GM21619 (cell line): ENCODE data around the gene LARP4B.

ENCODE experiments used
- ATAC-seq: cut with Tn5 transposase; IDR thresholded peaks from one replicate; pipeline ENCODE4 v1.9.1; 2021; ENCODE audit not compliant: unreplicated experiment

Gene LARP4B

DNA sequence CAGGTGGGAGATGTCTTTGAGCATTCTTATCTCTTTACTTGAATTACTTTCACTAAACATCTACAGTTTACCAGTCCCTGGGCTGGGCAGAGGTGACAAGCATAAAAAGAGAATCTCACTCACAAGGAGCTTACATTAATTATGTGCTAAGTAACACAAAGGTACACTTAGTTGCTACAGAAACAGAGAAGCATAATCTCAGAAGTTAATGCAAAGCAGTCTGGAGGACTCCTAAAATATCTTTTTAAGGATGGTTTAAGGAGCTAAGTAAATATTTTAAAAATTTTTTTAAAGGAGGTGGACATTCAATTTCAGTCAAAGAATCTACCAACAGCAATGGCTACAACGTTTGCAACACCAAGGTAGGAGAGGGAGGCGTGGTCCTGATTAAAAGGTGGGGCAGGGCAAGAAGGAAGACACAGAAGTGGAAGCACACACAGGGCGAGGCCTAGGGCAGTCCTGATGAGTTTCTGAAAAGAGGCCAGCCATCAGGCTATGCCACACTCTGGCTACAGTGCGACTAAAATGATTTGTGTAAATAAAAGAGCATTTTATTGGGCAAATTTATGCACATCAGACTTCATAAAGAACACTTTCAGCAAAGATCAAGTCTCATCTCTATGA lies 5.3 kb downstream of the LARP4B start:
- no peak for ATAC-seq

DNA sequence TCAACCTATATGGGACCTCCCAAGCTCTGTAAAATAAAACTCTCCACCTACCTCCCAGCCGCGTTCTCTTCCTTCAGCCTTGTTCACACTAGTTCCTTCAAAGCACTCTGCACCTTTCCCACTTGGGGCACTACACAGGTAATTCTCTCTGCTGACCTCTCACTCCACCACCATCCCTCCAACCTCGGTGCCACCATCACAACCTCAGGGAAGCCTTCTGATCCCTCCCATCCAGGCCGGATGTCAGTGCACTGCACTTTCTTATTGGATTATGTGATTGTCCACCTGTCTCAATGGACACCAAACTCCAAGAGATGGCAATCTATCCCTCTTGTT lies 7.0 kb downstream of the LARP4B start:
- no peak for ATAC-seq

DNA sequence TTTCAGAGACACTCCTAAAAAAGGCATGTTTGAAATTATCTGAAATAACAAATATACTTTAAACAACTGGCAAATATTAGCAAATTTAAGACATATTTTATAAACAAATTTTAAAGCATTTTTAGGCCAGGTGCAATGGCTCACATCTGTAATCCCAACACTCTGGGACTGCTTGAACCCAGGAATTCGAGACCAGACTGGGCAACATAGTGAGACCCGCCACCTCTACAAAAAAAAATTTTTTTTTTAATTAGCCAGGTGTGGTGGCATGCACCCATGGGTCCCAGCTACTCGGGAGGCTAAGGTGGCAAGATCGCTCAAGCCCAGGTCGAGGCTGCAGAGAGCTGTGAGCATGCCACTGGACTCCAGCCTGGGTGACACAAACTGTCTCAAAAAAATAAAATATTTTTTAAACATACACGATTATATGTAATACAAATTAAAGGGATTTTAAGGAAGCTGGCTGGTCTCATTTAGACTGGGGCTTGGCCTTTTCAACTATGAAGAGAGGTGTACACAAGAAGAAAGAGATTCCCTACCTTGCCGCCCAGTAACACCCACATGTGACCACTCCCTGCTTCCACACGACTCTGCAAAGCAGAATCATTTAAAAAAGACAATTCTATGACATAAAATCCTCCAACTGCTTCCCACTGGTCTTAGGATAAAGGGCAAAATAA lies 7.5 kb downstream of the LARP4B start:
- ATAC-seq, result no peak

DNA sequence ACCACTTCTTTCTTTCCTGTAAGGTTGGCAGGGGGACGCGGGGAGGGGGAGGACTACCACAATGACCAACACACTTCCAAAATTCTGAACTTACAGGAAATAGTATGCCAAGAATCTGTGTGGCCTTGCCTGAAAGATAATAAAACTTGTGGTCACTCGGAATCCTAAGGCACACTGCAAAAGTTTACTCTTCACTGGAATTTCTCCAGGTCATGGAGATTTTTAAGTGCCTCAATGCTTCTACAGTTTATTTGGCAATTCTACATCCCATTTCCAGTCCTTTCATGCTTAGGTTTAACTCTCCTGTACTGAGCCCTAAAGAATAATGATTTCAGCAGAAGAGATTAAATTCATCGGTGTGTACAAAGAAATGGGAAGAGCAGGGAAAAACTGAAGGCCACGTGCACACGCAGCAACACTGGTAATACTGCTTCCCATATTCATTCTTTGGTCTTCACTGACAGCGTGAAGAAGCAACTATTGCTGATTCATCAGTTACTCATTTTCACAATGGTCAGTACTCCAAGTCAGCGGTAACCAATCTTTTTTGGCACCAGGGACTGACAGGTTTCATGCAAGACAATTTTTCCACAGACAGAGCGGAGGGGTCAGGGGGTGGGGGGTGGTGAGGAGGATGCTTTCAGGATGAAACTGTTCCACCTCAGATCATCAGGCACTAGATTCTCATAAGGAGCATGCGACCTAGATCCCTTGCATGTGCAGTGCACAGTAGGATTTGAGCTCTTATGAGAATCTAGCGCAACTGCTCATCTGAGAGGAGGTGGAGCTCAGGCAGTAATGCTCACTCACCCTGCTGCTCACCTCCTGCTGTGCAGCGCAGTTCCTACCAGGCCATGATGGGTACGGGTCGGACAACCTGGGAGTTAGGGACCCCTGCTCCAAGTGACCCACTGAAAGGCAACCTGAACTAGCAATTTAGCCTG lies 9.8 kb downstream of the LARP4B start:
- no peak for ATAC-seq

DNA sequence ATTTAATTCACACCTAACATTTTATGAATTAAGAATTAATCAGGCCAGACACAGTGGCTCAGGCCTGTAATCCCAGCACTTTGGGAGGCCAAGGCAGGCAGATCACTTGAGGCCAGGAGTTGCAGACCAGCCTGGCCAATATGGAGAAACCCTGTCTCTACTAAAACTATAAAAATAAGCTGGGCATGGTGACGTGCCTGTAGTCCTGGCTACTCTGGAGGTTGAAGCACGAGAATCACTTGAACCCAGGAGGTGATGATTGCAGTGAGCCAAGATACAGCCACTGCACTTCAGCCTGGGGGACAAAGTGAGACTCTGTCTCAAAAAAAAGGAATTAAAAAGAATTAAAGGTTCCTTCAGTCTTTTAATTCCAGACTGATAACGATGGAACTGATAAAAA lies 11.1 kb downstream of the LARP4B start:
- ATAC-seq, result no peak

DNA sequence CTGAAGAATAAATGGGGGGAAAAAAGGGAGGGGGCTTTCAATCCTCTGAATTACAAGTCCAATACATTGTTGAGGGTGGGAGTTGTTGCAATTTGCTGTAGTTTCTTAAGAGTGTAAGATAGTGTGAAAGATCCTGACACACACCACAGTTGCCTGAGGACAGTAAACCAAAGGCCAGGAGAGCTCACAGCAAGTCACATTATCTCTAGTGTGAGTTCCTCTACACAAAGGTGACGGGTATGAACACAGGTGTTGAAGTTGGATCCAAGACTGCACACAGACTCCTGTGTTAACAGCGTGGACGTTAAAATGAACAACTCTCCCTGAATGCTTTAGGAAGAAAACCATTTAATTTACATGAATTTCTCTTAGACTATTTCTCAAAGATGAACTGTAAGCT lies 12.0 kb downstream of the LARP4B start:
- no peak for ATAC-seq

DNA sequence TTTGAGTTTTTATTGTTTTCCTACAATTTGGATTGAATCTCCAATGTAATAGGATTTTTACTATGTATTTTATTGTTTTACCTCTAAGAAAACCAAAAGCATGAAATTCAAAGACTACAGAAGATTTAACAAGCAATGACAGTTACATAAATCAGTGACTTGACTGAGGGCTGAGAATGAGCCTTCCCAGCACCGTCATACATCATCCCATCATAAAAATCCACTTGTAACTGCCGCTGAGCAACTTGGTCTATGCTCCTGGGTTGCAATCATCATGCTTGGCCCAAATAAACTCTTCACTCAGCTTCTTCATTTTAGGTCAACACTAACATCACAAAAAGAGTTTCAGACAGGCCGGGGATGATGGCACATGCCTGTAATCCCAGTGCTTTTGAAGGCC lies 13.5 kb downstream of the LARP4B start:
- no peak for ATAC-seq

DNA sequence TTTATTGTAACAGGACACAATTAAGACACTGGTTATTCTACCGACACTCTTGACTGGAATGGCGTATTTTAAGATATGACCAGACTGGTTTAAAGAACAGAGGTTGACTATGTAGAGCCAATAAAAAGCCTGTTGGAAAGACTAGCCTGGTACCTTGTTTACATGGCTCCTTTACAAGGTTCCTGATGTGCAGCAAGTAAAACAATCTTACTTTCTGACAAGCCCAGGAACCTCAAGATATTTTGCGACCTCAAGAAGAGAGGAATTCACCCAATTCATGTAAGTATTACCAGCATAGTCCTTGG lies 14.1 kb downstream of the LARP4B start:
- no peak for ATAC-seq

DNA sequence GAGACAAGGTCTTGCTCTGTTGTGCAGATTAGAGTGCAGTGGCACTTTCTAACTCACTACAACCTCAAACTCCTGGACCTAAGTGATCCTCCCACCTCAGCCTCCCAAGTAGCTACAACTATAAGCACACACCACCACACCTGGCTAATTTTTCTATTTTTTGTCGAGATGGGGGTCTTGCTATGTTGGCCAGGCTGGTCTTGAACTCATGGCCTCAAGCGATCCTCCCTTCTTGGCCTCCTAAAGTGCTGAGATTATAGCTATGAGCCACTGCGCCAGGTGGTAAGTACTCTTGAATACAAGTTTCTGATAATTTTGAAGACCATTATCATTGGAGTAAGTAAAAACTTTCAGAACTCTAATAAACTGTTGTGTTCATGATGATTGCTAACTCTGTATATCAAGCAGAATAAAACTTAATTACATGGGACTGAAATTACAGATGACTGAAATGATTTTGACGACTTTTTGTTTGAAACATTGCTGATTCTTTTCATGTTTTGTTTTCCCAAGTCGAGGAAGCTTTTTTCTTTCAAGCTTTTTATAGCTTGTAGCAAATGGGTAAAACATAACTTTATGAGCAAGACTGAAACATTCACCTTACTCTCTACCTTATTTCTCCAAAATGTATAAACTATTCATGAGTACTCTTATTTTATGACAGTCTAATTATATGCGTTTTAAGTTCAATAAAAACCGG lies 14.6 kb downstream of the LARP4B start:
- ATAC-seq, result no peak

DNA sequence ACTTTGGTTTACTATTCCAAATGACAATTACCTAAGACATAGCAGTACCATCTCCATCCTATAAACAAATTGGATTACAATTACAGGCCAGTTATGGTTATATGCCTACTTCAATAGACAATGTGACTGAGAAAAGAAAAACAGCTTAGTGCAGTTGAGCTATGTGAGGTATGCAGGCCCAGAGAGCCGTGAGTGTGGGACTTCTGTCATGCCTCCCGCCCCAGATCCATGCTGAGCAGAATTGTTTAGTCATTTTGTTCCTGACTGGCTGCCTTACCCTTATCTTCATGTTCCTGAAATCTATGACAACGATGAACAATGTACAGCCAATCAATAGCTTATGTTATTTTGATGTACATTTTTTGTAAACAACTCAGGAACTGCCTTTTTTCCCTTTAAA lies 21.7 kb downstream of the LARP4B start:
- no peak for ATAC-seq

DNA sequence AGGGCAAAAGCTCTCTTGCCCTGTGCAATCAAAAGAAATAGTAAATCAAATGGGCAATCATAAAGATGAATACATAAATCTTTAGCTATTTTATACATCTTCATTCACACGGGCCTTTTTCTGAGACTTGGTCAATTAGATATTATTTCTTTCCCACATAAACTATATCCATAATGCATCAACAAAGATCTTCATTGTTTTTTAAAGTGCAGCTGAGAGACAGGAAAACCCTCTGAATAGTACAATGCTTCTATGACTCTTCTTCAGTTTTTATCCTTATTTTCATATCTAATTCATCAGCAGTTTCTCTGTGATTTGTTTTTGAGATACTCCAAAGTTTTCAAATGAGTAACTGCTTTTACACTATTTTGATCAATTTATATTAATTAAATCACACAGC lies 25.5 kb downstream of the LARP4B start:
- no peak for ATAC-seq

DNA sequence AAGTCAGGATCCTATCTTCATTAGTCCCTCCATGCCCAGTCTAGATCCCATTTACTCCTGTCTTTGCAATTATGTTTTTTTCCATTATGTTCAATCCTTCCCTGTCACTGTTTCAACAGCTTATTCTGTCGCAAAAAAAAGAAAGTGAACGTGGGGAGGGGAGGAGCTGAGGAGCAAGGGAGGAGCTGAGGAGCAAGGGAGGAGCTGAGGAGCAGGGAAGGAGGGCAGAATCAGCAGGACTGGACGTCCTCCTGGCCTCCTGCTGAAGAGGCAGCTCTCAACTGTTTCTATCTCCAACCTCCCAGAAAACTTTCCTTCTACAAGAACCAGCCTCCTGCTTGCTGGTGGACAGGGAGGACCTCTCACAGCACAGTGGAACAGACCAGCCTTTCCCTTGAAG lies 26.0 kb downstream of the LARP4B start:
- no peak for ATAC-seq

DNA sequence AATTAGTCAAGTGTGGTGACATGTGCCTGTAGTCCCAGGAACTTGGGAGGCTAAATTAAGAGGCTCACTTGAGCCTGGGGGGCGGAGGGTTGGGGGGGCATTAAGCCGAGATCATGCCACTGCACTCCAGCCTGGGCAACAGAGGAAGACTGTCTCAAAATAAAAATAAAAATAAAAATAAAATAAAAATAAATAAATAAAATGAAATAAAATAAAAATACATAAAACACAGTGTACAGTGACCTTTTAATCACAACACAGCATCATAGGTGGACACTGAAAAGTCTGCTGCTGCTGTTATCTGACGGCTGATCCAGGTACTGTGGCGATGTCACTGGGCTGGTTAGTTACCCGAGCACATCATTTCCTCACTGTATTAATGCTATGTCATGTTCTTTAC lies 27.1 kb downstream of the LARP4B start:
- ATAC-seq, result no peak

DNA sequence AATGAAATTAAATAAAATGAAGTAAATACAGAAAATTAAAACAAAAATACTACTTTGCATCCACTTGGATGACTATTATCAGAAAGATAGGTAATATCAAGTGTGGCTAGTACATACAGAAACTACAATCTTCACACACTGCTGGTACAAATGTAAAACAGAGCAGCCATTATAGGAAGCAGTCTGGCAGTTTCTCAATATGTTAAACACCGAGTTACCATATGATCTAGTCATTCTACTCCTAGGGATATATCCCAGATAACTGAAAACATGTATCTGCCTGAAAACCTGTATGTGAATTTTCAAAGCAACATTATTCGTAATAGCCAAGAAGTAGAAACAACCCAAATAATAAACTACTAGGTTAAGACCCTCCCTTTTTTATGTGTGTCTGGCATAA lies 33.4 kb downstream of the LARP4B start:
- ATAC-seq, result no peak

DNA sequence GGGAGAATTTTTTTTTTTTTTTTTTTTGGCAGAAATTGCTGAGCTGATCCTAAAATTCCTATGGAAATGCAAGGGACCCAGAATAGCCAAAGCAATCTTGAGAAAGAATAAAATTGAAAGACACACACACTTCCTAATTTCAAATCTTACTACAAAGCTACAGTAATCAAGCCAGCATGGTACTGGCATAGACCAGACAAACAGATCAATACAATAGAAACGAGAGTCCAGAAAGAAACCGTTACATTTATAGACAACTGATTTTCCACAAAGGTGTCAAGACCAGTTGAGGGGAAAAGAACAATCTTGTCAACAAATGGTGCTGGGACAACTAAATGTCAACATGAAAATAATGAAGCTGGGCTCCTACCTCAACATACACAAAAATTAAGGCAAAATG lies 34.5 kb downstream of the LARP4B start:
- no peak for ATAC-seq

DNA sequence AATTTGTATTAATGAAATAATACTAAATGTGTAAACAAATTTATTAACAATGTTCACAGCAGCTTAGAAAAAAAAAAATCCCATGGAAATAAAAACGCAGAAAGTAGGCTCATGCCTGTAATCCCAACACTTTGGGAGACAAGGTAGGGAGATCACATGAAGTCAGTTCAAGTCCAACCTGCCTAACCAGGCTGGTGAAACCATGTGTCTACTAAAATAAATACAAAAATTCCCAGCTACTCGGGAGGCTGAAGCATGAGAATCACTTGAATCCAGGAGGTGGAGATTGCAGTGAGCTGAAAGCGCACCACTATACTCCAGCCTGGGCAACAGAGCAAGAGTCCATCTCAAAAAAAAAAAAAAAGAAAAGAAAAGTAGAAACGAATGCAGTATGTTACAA lies 36.2 kb downstream of the LARP4B start:
- no peak for ATAC-seq

DNA sequence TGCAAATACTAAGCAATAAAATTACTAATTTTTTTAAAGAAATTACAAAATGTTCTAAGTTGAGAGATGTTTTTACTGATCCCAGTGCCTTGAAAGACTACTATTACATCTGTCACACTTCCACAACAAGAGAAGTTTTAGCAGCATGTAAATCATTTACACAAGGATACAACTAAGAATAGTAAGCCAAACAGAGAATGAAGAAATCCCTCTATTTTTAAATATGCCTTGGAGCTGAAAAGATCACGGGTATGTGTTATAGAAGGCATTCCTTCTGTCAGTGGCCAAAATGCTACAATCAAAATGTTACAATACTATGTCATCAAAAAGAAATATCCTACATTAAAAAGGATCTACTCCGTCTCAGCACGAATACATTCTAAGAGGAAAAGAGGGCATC lies 52.6 kb downstream of the LARP4B start:
- ATAC-seq, result no peak

DNA sequence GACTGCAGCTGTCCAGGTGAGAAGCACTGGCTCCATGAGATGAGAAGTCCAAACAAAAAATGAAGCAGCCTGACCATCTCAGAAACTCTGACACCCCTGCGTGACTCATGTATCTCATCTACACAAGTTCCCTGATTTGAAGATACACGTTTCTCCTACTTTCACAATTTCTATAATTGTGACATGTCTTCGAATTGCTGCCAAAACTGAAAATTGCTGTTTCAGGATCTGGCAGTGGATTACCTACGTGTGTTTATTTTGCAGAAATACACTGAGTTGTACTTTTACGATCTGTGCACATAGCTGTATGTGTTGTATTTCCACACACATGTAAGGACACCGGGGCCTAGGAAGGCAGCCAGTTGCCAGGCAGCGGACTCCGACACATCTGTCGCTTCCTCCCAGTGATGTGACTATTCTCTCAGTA lies 53.2 kb downstream of the LARP4B start:
- no peak for ATAC-seq

DNA sequence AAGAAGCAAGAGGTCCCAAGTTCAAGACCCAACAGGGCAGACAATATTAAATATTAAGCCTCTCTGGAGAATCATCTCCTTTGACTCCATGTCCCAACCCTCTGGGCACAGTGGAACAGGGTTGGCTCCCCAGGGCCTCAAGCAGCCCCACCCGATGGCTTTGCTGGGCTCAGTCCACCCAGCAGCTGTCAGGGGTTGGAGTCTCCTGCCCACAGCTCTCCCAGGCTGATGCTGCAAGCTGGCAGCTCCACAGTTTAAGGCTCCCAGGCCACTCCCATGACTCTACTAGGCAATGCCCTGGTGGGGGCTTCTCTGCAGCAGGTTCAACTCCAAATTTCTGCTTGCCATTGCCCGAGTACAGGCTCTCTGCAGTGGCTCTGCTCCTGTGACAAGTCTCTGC lies 55.1 kb downstream of the LARP4B start:
- no peak for ATAC-seq

DNA sequence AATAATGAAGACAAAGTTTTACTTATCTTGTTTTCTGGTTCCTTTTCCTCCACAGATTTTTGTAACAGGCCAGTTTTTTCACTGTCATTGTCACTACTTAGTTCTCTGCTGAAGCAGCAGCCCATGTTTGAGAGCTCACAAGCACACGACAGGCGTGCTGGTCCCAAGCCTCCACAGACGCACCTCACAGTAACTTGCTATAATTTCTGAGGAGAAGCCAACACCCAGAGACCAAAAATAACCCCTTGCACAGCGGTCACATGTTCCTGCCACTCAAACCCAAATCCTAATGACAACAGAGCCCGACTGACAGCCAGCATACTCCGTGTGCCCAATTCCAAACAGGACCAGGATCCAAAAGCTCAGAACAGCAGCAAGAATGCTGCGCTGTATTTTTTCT lies 58.5 kb downstream of the LARP4B start:
- ATAC-seq, result no peak

DNA sequence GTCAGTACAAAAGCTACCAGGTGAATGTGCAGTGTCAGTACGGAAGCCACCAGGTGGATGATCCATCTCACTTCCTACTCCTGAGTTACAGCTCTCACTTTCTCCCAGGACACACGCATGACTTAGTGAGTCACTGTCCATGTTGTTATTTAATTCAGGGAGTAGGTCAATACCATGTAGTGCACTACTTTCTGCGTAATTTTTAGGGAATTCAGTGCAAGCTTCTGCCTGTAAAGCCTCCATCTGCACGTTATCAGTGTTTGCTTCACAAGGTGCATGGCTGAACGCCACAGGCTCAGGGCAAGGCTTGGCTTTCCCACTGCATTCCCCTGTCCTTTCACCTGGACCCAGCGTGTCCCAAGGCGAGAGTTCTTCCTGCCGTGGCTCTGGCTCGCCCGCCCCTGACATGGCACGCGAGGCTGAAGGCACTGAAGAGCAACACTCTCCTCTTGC lies 59.5 kb downstream of the LARP4B start:
- ATAC-seq, result no peak
